ENCODE results near the gene WDR82. TPM values are rescaled to one million over a fixed set of nuclear protein-coding genes. Genes with fewer than 3 reads are reported as not detected.

WDR82 gene
- total and polyA plus RNA-seq, 2 of the 4 experiments (the other 2 are of a cell fraction), result 38.1 to 68.1 TPM

DNA sequence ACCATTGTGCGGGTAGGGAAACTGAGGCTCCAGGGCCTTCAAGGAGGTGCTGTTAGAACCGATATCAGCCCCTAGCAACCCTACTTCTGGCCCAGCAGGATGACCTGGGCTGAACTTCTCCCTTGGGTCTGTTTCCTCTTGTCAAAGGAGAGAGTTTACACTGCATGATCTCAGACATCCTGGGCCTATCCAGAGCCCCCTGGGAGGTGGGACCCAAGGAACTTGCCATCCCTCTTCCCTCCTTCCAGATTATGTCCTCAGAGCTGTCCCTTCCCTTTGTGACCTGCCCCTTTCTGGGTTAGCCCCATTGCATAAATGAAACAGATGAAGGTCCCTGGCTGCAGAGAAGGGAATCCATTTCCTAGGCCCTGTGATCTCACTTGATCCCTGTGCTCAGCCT, 25.4 kb upstream of the WDR82 start:
- no peak overlapping the region for H2AK9ac ChIP-seq (replicated peaks; ENCODE audit: low read depth, low read length, poor library complexity)
- no peak overlapping the region for H2AFZ ChIP-seq (replicated peaks; ENCODE audit: low read length, poor library complexity)
- no peaks in the 10 kb centered on the region for H3K9me3 ChIP-seq (ENCODE audit: control insufficient read depth, insufficient read depth, low read length)
- ATAC-seq (ENCODE audit: low read depth) (no peak), DNase-seq (no peak)
- H3K14ac ChIP-seq (replicated peaks; ENCODE audit: low read depth, low read length), result no peak overlapping the region
- no peak overlapping the region for H2BK120ac ChIP-seq (ENCODE audit: low read depth, low read length)
- no peak for TF ChIP-seq BHLHE40 (IDR thresholded peaks at IDR 0.05; ENCODE audit: low read depth, low read length)
- TF ChIP-seq CHD1 (IDR thresholded peaks at IDR 0.05; ENCODE audit: low read depth, low read length), result no peak
- TF ChIP-seq MAFK (IDR thresholded peaks at IDR 0.05; ENCODE audit: low read depth, low read length), result no peak
- TF ChIP-seq RAD21 (IDR thresholded peaks at IDR 0.05; ENCODE audit: low read length), result no peak
- TF ChIP-seq POLR2A (IDR thresholded peaks at IDR 0.05; ENCODE audit: low read depth, low read length), result no peak
- no peaks in the 10 kb centered on the region; the same call in none of the 2 replicates for H4K20me1 ChIP-seq (ENCODE audit: insufficient read depth, low read length)
- H2AK5ac ChIP-seq (ENCODE audit: low read depth, low read length), result no peak overlapping the region
- H2BK20ac ChIP-seq (ENCODE audit: low read depth, low read length), result no peak overlapping the region
- H2BK5ac ChIP-seq (ENCODE audit: low read depth, low read length, poor library complexity, severe bottlenecking), result no peak overlapping the region
- no peak overlapping the region for H3K4ac ChIP-seq (ENCODE audit: low read depth, low read length)
- H3K9me1 ChIP-seq (ENCODE audit: insufficient read depth, low read length), result peaks cover 4% of the 10 kb centered on the region
- H3K18ac ChIP-seq (ENCODE audit: low read depth, low read length), result no peak overlapping the region
- peaks cover 11% of the 10 kb centered on the region for H3K4me1 ChIP-seq (ENCODE audit: control insufficient read depth, insufficient read depth, low read length)
- no peak overlapping the region for H3K56ac ChIP-seq (ENCODE audit: extremely low read depth, insufficient read depth, low read length)
- H4K91ac ChIP-seq (ENCODE audit: insufficient read depth, low read depth, low read length), result no peak overlapping the region
- BruUV-seq (replicated peaks), result no TSS peak
- no CpG with 5 or more reads among the region's 2 CpGs for WGBS, 2 experiments (ENCODE audit: extremely low coverage in 2 of 2, insufficient read length in 1 of 2)
- ChIA-PET CTCF (no interaction called here), POLR2A (ENCODE audit: unreplicated experiment) (no interaction called here)
- intact Hi-C loops (cut with micrococcal nuclease) (no loop called here), dilution Hi-C loops (cut with HindIII; ENCODE audit: low sequenced_read_pairs, unreplicated experiment) (no loop called here), in situ Hi-C loops (cut with MboI; ENCODE audit: low sequenced_read_pairs) (no loop called here)
- no peak overlapping the region for H3K9ac ChIP-seq (ENCODE audit: low read depth, low read length)
- no peak overlapping the region for H3K27ac ChIP-seq (ENCODE audit: insufficient read depth, low read length)
- no peak overlapping the region for H2BK15ac ChIP-seq (ENCODE audit: low read depth, low read length)
- H3K79me1 ChIP-seq (ENCODE audit: low read depth in 1 of 2, low read length in 2 of 2), result no peaks in the 10 kb centered on the region
- H3K36me3 ChIP-seq (ENCODE audit: control insufficient read depth, insufficient read depth, low read length), result no peaks in the 10 kb centered on the region
- no peaks in the 10 kb centered on the region for H3K27me3 ChIP-seq (ENCODE audit: control insufficient read depth, insufficient read depth, low read length)
- no peak overlapping the region for H4K5ac ChIP-seq (ENCODE audit: low read depth, low read length)
- H4K8ac ChIP-seq (ENCODE audit: low read depth in 2 of 2, low read length in 2 of 2), result no peak overlapping the region
- H3K4me2 ChIP-seq (ENCODE audit: low read depth, low read length), result no peak overlapping the region
- H3K23ac ChIP-seq (ENCODE audit: low read depth, low read length), result no peak overlapping the region
- H3K4me3 ChIP-seq (ENCODE audit: insufficient read depth, low read depth, low read length), result no peak overlapping the region

Measured in IMR-90 (cell line).